Lower lobe of right lung (tissue), 2 donors: ENCODE data around the gene MTLN. TPM values are rescaled to one million over a fixed set of nuclear protein-coding genes. Genes with fewer than 3 reads are reported as not detected.
"Not testable (repeated sequence)": the region's sequence is repeated elsewhere in the genome, so short reads cannot be mapped to it uniquely, and the experiment has no call there.

ENCODE experiments used
- ATAC-seq, 2 donors: fragments of 200-7000 bp; cut with Tn5 transposase; one replicate each; pipeline ENCODE4 v1.9.1; 2020 to 2022; ENCODE audit warnings: mild to moderate bottlenecking in 2 of 2, moderate library complexity in 2 of 2
- DNase-seq: peaks from one replicate; pipeline ENCODE4 v3.0.0-alpha.2; 2020
- H3K27ac ChIP-seq: fragments of 200-600 bp; one replicate; pipeline ENCODE4 v1.8.0; 2022
- H3K27me3 ChIP-seq: fragments of 200-600 bp; one replicate; pipeline ENCODE4 v1.8.0; 2022; ENCODE audit warnings: low read depth
- H3K36me3 ChIP-seq: fragments of 200-600 bp; one replicate; pipeline ENCODE4 v1.8.0; 2022; ENCODE audit warnings: mild to moderate bottlenecking
- H3K4me1 ChIP-seq: fragments of 200-600 bp; one replicate; pipeline ENCODE4 v1.8.0; 2022
- H3K4me3 ChIP-seq: fragments of 200-600 bp; one replicate; pipeline ENCODE4 v1.8.0; 2022; ENCODE audit warnings: mild to moderate bottlenecking
- H3K9me3 ChIP-seq: fragments of 200-600 bp; one replicate; pipeline ENCODE4 v1.8.0; 2022
- CTCF ChIP-seq: fragments of 200-600 bp; IDR thresholded peaks from one replicate; pipeline ENCODE4 v1.8.0; 2022; ENCODE audit warnings: antibody characterized with exemption, mild to moderate bottlenecking
- intact Hi-C: fragments of 100-400 bp; cut with DNase I; formaldehyde crosslinking; loops from one replicate; pipeline ENCODE4 v1.11.0; 2022
- total RNA-seq: library from RNA; stranded (reverse); fragmentation: NEBNext Ultra II Directional; extraction: Animal tissue kit (Norgen Biotek cat#: 25700); gene quantifications from one replicate; pipeline ENCODE4 v1.2.1, GENCODE V29; 2021
- donor health status: DM: no; HTN: yes; CAD: no; lungs with severe emphysema.

Gene MTLN
- total RNA-seq, 1 donor from 2014 or later: 47.3 TPM

GRCh38 chr2:110221938-110222337, 9.6 kb upstream of the MTLN start:
- Histone ChIP-seq H3K36me3 (no peaks in the 10 kb centered on the region), H3K9me3 (no peaks in the 10 kb centered on the region), H3K27ac (no peak overlapping the region), H3K27me3 (peaks cover 14% of the 10 kb centered on the region), H3K4me3 (no peak overlapping the region), H3K4me1 (no peaks in the 10 kb centered on the region)
- no peak for ATAC-seq
- no peak for DNase-seq
- TF ChIP-seq CTCF: no peak
- intact Hi-C loops: no loop called here

- Histone ChIP-seq H3K4me1 (no peaks in the 10 kb centered on the region), H3K36me3 (no peaks in the 10 kb centered on the region), H3K4me3 (no peak overlapping the region), H3K9me3 (no peaks in the 10 kb centered on the region), H3K27me3 (peaks cover 14% of the 10 kb centered on the region), H3K27ac (no peak overlapping the region)
- no peak for TF ChIP-seq CTCF
- DNase-seq (no peak), ATAC-seq (no peak)
- intact Hi-C loops: no loop called here
These were observed 7.8 kb upstream of the MTLN start for GRCh38 chr2:110220190-110220564.

GRCh38 chr2:110219496-110220189, 7.3 kb upstream of the MTLN start:
- Histone ChIP-seq H3K9me3 (no peaks in the 10 kb centered on the region), H3K4me1 (no peaks in the 10 kb centered on the region), H3K4me3 (no peak overlapping the region), H3K27ac (no peak overlapping the region), H3K36me3 (no peaks in the 10 kb centered on the region), H3K27me3 (peaks cover 14% of the 10 kb centered on the region)
- no peak for ATAC-seq
- intact Hi-C loops: no loop called here
- TF ChIP-seq CTCF: no peak
- no peak for DNase-seq

GRCh38 chr2:110218889-110219288, 6.5 kb upstream of the MTLN start:
- H3K9me3 ChIP-seq, H3K4me1 ChIP-seq, H3K36me3 ChIP-seq, H3K27ac ChIP-seq, H3K4me3 ChIP-seq, intact Hi-C loops, ATAC-seq, DNase-seq: not testable (repeated sequence)
- peaks cover 14% of the 10 kb centered on the region for H3K27me3 ChIP-seq

GRCh38 chr2:110216803-110217202, 4.5 kb upstream of the MTLN start:
- TF ChIP-seq CTCF: no peak
- no peak overlapping the region for H3K4me3 ChIP-seq

GRCh38 chr2:110216199-110216598, 3.9 kb upstream of the MTLN start:
- no peak overlapping the region for H3K4me3 ChIP-seq
- peaks cover 5% of the 10 kb centered on the region for H3K4me1 ChIP-seq
- no peaks in the 10 kb centered on the region for H3K9me3 ChIP-seq
- H3K27me3 ChIP-seq: peaks cover 5% of the 10 kb centered on the region
- no peak overlapping the region for H3K27ac ChIP-seq
- intact Hi-C loops: no loop called here
- peaks cover under 1% of the 10 kb centered on the region for H3K36me3 ChIP-seq
- no peak for TF ChIP-seq CTCF
- no peak for DNase-seq
- ATAC-seq: no peak

More at GRCh38 chr2:110216803-110217202, 4.5 kb upstream of the MTLN start:
- no peaks in the 10 kb centered on the region for H3K36me3 ChIP-seq
- intact Hi-C loops: no loop called here
- no peak for DNase-seq
- no peak overlapping the region for H3K27ac ChIP-seq
- no peaks in the 10 kb centered on the region for H3K4me1 ChIP-seq
- peaks cover 5% of the 10 kb centered on the region for H3K27me3 ChIP-seq
- ATAC-seq: no peak
- no peaks in the 10 kb centered on the region for H3K9me3 ChIP-seq
